Measurements from ENCODE around the gene DIS3L2. TPM values are rescaled to one million over a fixed set of nuclear protein-coding genes. Genes with fewer than 3 reads are reported as not detected.

DIS3L2 gene
- total RNA-seq, 4 donors from 2014 or later: 52.8 to 74.9 (median 61.8) TPM

DNA sequence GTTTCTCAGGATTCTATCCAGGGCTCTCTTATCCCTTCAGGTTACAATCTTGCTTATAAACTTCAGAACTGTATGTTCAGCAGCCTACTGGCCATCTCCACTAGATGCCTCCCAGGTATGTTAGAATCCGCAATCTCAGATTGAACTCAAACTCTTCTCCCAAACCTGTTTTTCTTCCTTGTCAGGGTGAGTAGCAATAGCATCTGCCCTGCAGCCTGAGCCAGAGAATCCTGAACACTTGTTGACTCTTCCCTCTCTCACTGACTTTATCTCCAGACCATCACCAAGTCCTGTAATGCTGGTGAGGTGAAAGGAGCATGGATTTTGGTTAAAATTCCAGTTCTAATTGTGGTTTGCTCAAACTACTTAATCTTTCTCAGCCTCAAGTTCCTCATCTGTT lies 334.5 kb downstream of the DIS3L2 start:
- peaks cover 0 to 17% (median 0%) of the 10 kb centered on the region in 4 donors for H3K4me1 ChIP-seq
- TF ChIP-seq EP300 (IDR thresholded peaks at IDR 0.05): no peak
- no peak for TF ChIP-seq POLR2A (IDR thresholded peaks at IDR 0.05)
- TF ChIP-seq, protein P1, sequence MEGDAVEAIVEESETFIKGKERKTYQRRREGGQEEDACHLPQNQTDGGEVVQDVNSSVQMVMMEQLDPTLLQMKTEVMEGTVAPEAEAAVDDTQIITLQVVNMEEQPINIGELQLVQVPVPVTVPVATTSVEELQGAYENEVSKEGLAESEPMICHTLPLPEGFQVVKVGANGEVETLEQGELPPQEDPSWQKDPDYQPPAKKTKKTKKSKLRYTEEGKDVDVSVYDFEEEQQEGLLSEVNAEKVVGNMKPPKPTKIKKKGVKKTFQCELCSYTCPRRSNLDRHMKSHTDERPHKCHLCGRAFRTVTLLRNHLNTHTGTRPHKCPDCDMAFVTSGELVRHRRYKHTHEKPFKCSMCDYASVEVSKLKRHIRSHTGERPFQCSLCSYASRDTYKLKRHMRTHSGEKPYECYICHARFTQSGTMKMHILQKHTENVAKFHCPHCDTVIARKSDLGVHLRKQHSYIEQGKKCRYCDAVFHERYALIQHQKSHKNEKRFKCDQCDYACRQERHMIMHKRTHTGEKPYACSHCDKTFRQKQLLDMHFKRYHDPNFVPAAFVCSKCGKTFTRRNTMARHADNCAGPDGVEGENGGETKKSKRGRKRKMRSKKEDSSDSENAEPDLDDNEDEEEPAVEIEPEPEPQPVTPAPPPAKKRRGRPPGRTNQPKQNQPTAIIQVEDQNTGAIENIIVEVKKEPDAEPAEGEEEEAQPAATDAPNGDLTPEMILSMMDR (IDR thresholded peaks at IDR 0.05): no peak
- H3K36me3 ChIP-seq: peaks cover 0 to 49% (median 6%) of the 10 kb centered on the region in 3 donors
- no peaks in the 10 kb centered on the region for H3K27me3 ChIP-seq
- no peaks in the 10 kb centered on the region for H3K9me3 ChIP-seq
- 100% methylated on average over 1 of the region's 1 CpG for WGBS, 2 donors
- no peak overlapping the region for H3K4me3 ChIP-seq
- H3K27ac ChIP-seq: no peak overlapping the region
- no peak for DNase-seq (ENCODE audit: low spot score in 2 of 2)

- peaks cover 0 to 57% (median 6%) of the 10 kb centered on the region in 3 donors for H3K36me3 ChIP-seq
- 94 to 97% methylated on average over 3 of the region's 3 CpGs for WGBS, 2 donors
- TF ChIP-seq POLR2A (IDR thresholded peaks at IDR 0.05) (no peak), EP300 (IDR thresholded peaks at IDR 0.05) (no peak)
- TF ChIP-seq, protein P1 (IDR thresholded peaks at IDR 0.05): no peak
- DNase-seq (ENCODE audit: low spot score in 2 of 2): no peak
- H3K4me3 ChIP-seq: no peak overlapping the region
- no peaks in the 10 kb centered on the region for H3K27me3 ChIP-seq
- H3K9me3 ChIP-seq: no peaks in the 10 kb centered on the region
- H3K27ac ChIP-seq: no peak overlapping the region
- H3K4me1 ChIP-seq: peaks cover 0 to 8% (median 0%) of the 10 kb centered on the region in 4 donors
These were observed 335.4 kb downstream of the DIS3L2 start for GRCh38 chr2:232296776-232297525.

GRCh38 chr2:232299084-232299483 lies 337.6 kb downstream of the DIS3L2 start:
- WGBS, 2 donors: 88 to 89% methylated on average over 5 of the region's 5 CpGs
- H3K4me3 ChIP-seq: no peak overlapping the region
- peaks cover 0 to 3% (median 0%) of the 10 kb centered on the region in 4 donors for H3K9me3 ChIP-seq
- H3K27ac ChIP-seq: no peak overlapping the region
- no peaks in the 10 kb centered on the region for H3K27me3 ChIP-seq
- TF ChIP-seq POLR2A (IDR thresholded peaks at IDR 0.05) (no peak), EP300 (IDR thresholded peaks at IDR 0.05) (no peak)
- TF ChIP-seq, protein P1 (IDR thresholded peaks at IDR 0.05): no peak
- no peak for DNase-seq (ENCODE audit: low spot score in 2 of 2)
- H3K4me1 ChIP-seq: no peaks in the 10 kb centered on the region
- peaks cover 0 to 64% (median 6%) of the 10 kb centered on the region in 3 donors for H3K36me3 ChIP-seq

DNA sequence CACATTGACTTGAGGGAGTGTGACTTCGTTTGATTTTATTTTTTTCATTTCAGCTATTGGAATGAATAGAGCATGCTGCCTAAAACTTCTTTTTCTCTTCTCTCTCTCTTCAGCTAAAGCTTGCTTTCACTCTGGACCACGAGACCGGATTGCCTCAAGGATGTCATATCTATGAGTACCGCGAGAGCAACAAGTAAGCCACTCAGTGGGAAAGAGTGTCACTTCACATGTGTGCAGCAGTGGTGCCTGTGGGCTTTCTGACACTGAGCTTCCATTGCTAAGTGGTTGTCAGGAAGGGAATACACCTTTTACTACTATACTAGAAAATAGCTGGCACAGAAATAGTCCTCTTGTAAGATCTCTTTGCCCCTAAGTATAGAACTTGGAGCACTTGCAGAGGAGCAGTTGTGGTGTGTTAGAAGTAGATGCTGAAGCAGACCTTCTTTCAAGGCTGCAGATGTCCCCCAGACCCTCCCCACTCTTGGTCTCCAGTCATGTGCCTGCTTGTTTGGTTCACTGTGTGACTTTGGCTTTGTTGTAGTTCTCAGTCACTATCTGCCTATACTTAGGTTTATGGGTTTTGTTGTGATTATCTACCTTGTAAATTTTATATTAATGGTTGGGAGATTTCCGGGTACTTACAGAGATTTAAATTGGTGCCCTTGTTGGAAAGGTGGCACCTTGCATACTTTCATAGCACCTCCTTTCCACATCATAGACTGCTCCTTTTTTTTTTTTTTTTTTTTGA lies 338.6 kb downstream of the DIS3L2 start:
- H3K27ac ChIP-seq: no peak overlapping the region
- no peak overlapping the region for H3K4me3 ChIP-seq
- no peaks in the 10 kb centered on the region for H3K27me3 ChIP-seq
- peaks cover 0 to 9% (median 0%) of the 10 kb centered on the region in 4 donors for H3K9me3 ChIP-seq
- WGBS, 2 donors: 89 to 92% methylated on average over 6 of the region's 6 CpGs
- H3K4me1 ChIP-seq: no peaks in the 10 kb centered on the region
- peaks cover 0 to 72% (median 6%) of the 10 kb centered on the region in 3 donors for H3K36me3 ChIP-seq
- TF ChIP-seq EP300 (IDR thresholded peaks at IDR 0.05) (no peak), POLR2A (IDR thresholded peaks at IDR 0.05) (no peak)
- TF ChIP-seq, protein P1 (IDR thresholded peaks at IDR 0.05): no peak
- DNase-seq (ENCODE audit: low spot score in 2 of 2): no peak
